A673 (cell line): ENCODE data around the gene CCDC88B. TPM values are rescaled to one million over a fixed set of nuclear protein-coding genes. Genes with fewer than 3 reads are reported as not detected.

Experiments
- BruUV-seq: library from RNA; stranded (reverse); fragments of 400-500 nt; replicated peaks from 2 replicates; lab custom pipeline; 2021; lab: Mats Ljungman, UMichigan
- CTCF ChIA-PET: fragments of 300-600 bp; sonication (Branson Sonifier 250); formaldehyde crosslinking; loops from one replicate; lab custom pipeline; 2022; ENCODE audit warnings: antibody characterized with exemption; lab: Charles Lee
- POLR2A ChIA-PET: fragments of 300-600 bp; sonication (Branson Sonifier 250); formaldehyde crosslinking; loops from one replicate; lab custom pipeline; 2022; ENCODE audit warnings: antibody characterized with exemption; ENCODE audit not compliant: low non-redundant PET; lab: Charles Lee
- DNase-seq: peaks from one replicate; pipeline ENCODE4 v3.0.0-alpha.2; 2015; ENCODE audit warnings: low spot score
- H3K27ac ChIP-seq: fragments of 200-600 bp; sonication (generic); 2 replicates; pipeline ENCODE4 v1.5.1; 2016; ENCODE audit warnings: mixed run types, low read depth, mild to moderate bottlenecking, mixed read lengths, antibody characterized with exemption, low read length; ENCODE audit not compliant: poor library complexity, severe bottlenecking
- H3K27me3 ChIP-seq: fragments of 200-600 bp; sonication (generic); replicated peaks from 2 replicates; pipeline ENCODE4 v1.6.1; 2017; ENCODE audit warnings: mixed run types, low read depth, mild to moderate bottlenecking, mixed read lengths, antibody characterized with exemption, low read length; ENCODE audit not compliant: insufficient read depth, poor library complexity
- H3K36me3 ChIP-seq: fragments of 200-600 bp; sonication (generic); 2 replicates; pipeline ENCODE4 v1.6.1; 2016; ENCODE audit warnings: mixed run types, mild to moderate bottlenecking, mixed read lengths, antibody characterized with exemption, low read length; ENCODE audit not compliant: insufficient read depth, poor library complexity, severe bottlenecking
- H3K4me1 ChIP-seq: fragments of 200-600 bp; sonication (generic); 2 replicates; pipeline ENCODE4 v1.6.1; 2017; ENCODE audit warnings: mixed run types, mild to moderate bottlenecking, mixed read lengths, antibody characterized with exemption, low read length; ENCODE audit not compliant: insufficient read depth, poor library complexity, severe bottlenecking
- H3K4me3 ChIP-seq: fragments of 200-600 bp; sonication (generic); 2 replicates; pipeline ENCODE4 v1.5.1; 2016; ENCODE audit warnings: low read depth, mixed run types, mild to moderate bottlenecking, mixed read lengths, low read length; ENCODE audit not compliant: poor library complexity, severe bottlenecking
- H3K9me3 ChIP-seq: fragments of 200-600 bp; sonication (generic); 2 replicates; pipeline ENCODE4 v1.6.1; 2016; ENCODE audit warnings: mixed run types, low read depth, mild to moderate bottlenecking, mixed read lengths, antibody characterized with exemption, low read length; ENCODE audit not compliant: poor library complexity, severe bottlenecking
- CTCF ChIP-seq: fragments of 300-800, 200-600 bp; sonication (generic); conservative IDR thresholded peaks from 2 replicates; pipeline ENCODE4 v1.5.1; 2017; ENCODE audit warnings: low read depth, mild to moderate bottlenecking, antibody characterized with exemption, low read length, moderate library complexity, mixed read lengths
- EZH2 ChIP-seq: fragments of 200-600 bp; sonication (generic); IDR thresholded peaks from 2 replicates; pipeline ENCODE4 v1.6.1; 2017; ENCODE audit warnings: borderline replicate concordance, low read depth, mild to moderate bottlenecking, mixed read lengths, antibody characterized with exemption, low read length; ENCODE audit not compliant: poor library complexity, severe bottlenecking
- intact Hi-C: fragments of 100-400 bp; cut with micrococcal nuclease; formaldehyde crosslinking; loops from one replicate; pipeline ENCODE4 v1.10.0; 2022; ENCODE audit not compliant: unreplicated experiment
- total RNA-seq: library from RNA; stranded (reverse); gene quantifications from 2 replicates; pipeline ENCODE4 v1.2.3, GENCODE V29; 2021

Gene CCDC88B
- total RNA-seq, 1 experiment from 2014 or later = 0.47 TPM

DNA sequence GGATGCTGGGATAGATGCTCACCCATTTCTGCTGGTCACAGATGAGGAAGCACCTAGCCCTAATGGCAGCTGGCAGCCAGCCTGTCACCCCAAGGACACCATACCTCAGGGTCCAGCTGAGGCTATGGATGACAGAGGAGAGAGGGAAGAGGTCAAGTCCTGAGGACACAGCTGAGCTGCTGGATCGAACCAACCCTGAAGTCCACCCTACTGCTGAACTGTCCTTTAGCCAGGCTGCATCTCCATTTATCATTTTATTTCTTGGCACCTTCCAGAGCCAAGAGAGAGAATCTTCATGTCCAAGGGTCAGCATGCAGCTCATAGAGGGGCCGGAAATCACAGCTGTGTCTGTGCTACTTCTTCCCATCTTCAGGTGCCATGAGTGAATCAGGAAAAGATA lies 49.8 kb downstream of the CCDC88B start:
- Histone ChIP-seq H3K9me3 (no peaks in the 10 kb centered on the region), H3K4me3 (no peak overlapping the region), H3K27ac (no peak overlapping the region), H3K4me1 (no peaks in the 10 kb centered on the region), H3K27me3 (no peaks in the 10 kb centered on the region), H3K36me3 (no peaks in the 10 kb centered on the region)
- no TSS peak for BruUV-seq
- ChIA-PET POLR2A (no interaction called here), CTCF (no interaction called here)
- intact Hi-C loops = no loop called here
- DNase-seq = no peak
- TF ChIP-seq EZH2 (no peak), CTCF (no peak)

- peaks cover 1% of the 10 kb centered on the region for H3K4me1 ChIP-seq
- H3K36me3 ChIP-seq = no peaks in the 10 kb centered on the region
- TF ChIP-seq CTCF = no peak
- TF ChIP-seq EZH2 = no peak
- intact Hi-C loops = no loop called here
- BruUV-seq = no TSS peak
- CTCF ChIA-PET = no interaction called here
- POLR2A ChIA-PET = no interaction called here
- no peaks in the 10 kb centered on the region for H3K9me3 ChIP-seq
- no peak overlapping the region for H3K27ac ChIP-seq
- H3K27me3 ChIP-seq = no peaks in the 10 kb centered on the region
- no peak for DNase-seq
- no peak overlapping the region for H3K4me3 ChIP-seq
Measured at GRCh38 chr11:64390558-64390957, 50.6 kb downstream of the CCDC88B start.

DNA sequence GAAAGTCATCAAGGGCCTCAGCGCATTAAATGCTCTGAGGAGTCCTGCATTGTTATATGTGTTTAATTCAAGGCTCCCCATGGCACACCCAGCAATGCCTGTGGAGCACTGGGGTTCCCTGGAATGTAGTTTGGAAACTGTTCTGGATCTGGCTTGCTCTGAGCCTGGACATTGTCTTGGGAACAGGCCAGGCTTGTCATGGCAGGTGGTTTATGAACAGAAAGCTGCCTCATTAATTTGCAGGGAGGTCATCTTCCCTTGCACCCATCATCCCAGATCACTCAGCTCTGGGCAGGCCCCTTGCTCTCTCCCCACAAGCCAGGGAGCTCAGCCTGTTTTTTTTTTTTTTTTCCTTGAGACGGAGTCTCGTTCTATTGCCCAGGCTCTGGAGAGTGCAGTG lies 51.8 kb downstream of the CCDC88B start:
- POLR2A ChIA-PET = no interaction called here
- peaks cover 13% of the 10 kb centered on the region for H3K4me1 ChIP-seq
- DNase-seq = no peak
- no peaks in the 10 kb centered on the region for H3K27me3 ChIP-seq
- H3K4me3 ChIP-seq = no peak overlapping the region
- H3K9me3 ChIP-seq = no peaks in the 10 kb centered on the region
- H3K36me3 ChIP-seq = no peaks in the 10 kb centered on the region
- BruUV-seq = no TSS peak
- intact Hi-C loops = no loop called here
- CTCF ChIA-PET = no interaction called here
- no peak overlapping the region for H3K27ac ChIP-seq
- no peak for TF ChIP-seq CTCF
